HepG2 (cell line): ENCODE results near the gene ANKLE1. TPM values are rescaled to one million over a fixed set of nuclear protein-coding genes. Genes with fewer than 3 reads are reported as not detected.

Experiments used
- ATAC-seq: fragments of 200-7000 bp; cut with Tn5 transposase; 3 replicates; pipeline ENCODE4 v1.9.1; 2020; ENCODE audit warnings: mild to moderate bottlenecking, moderate library complexity
- BruUV-seq: library from RNA; stranded (reverse); fragments of 400-500 nt; replicated peaks from 2 replicates; lab custom pipeline; 2021; lab: Mats Ljungman, UMichigan
- CTCF ChIA-PET: fragments of 300-600 bp; formaldehyde crosslinking; extraction: SDS; loops from one replicate; lab custom pipeline; 2021; ENCODE audit warnings: low total read pairs, inconsistent platforms, low intra/inter-chr PET ratio; lab: Yijun Ruan, JAX
- POLR2A ChIA-PET: fragments of 350-600 bp; sonication (Branson Sonifier 250); formaldehyde crosslinking; loops from one replicate; lab custom pipeline; 2020; ENCODE audit warnings: antibody characterized with exemption, inconsistent platforms; lab: Yijun Ruan, JAX
- DNase-seq: peaks from one replicate; pipeline ENCODE4 v3.0.0-alpha.2; 2015; ENCODE audit warnings: low spot score
- FAIRE-seq: peaks from 3 replicates; lab custom pipeline; 2011; peaks lifted over from hg19 to GRCh38; lab: Jason Lieb, UNC
- H2AFZ ChIP-seq: one replicate; pipeline ENCODE4 v1.6.1; 2011; ENCODE audit warnings: low read length, inconsistent platforms
- H3K27ac ChIP-seq: fragments of 300-600 bp; 3 replicates; pipeline ENCODE4 v1.8.0; 2011; ENCODE audit warnings: mixed run types, mild to moderate bottlenecking, mixed read lengths, low read length, inconsistent platforms; ENCODE audit not compliant: insufficient read depth; ENCODE audit errors: extremely low read length
- H3K27me3 ChIP-seq, 2 experiments: fragments of 200-600 bp in 1 of 2; 2 replicates in 1 of 2; 3 replicates in 1 of 2; pipeline versions ENCODE4 v1.6.0 to v1.8.0; 2011; ENCODE audit warnings: low read length in 2 of 2, mild to moderate bottlenecking in 2 of 2, moderate library complexity in 2 of 2, inconsistent platforms in 1 of 2; ENCODE audit not compliant: insufficient read depth in 2 of 2, control insufficient read depth in 1 of 2
- H3K36me3 ChIP-seq, 2 experiments: fragments of 200-600 bp in 1 of 2; replicated peaks in 1 of 2; 2 replicates in 1 of 2; 3 replicates in 1 of 2; pipeline versions ENCODE4 v1.5.1 to v1.8.0; 2011; ENCODE audit warnings: low read length in 2 of 2, inconsistent platforms in 1 of 2; ENCODE audit not compliant: insufficient read depth in 2 of 2, control insufficient read depth in 1 of 2
- H3K4me1 ChIP-seq: 2 replicates; pipeline ENCODE4 v1.5.1; 2012; ENCODE audit warnings: low read length, inconsistent platforms; ENCODE audit not compliant: insufficient read depth
- H3K4me2 ChIP-seq: 2 replicates; pipeline ENCODE4 v1.6.0; 2011; ENCODE audit warnings: low read depth, low read length, inconsistent platforms
- H3K4me3 ChIP-seq, 3 experiments: fragments of 200-600 bp in 1 of 3; sonication (generic), shearing (Covaris generic) in 1 of 3; replicated peaks in 1 of 3; 2 replicates each; pipeline ENCODE4 v1.5.1; 2011 to 2016; ENCODE audit warnings: low read length in 3 of 3, inconsistent platforms in 2 of 3, low read depth in 2 of 3, mild to moderate bottlenecking in 2 of 3, control low read depth in 1 of 3, mixed read lengths in 1 of 3; ENCODE audit not compliant: insufficient read depth in 1 of 3
- H3K79me2 ChIP-seq: one replicate; pipeline ENCODE4 v1.6.1; 2011; ENCODE audit warnings: low read length, inconsistent platforms; ENCODE audit not compliant: insufficient read depth
- H3K9ac ChIP-seq: 2 replicates; pipeline ENCODE4 v1.6.0; 2011; ENCODE audit warnings: mild to moderate bottlenecking, low read depth, low read length, inconsistent platforms; ENCODE audit not compliant: insufficient read depth
- H3K9me3 ChIP-seq: 2 replicates; pipeline ENCODE4 v1.5.1; 2012; ENCODE audit warnings: mild to moderate bottlenecking, low read length
- H4K20me1 ChIP-seq: 2 replicates; pipeline ENCODE4 v1.6.0; 2011; ENCODE audit warnings: inconsistent platforms, mild to moderate bottlenecking, low read length, moderate library complexity; ENCODE audit not compliant: insufficient read depth
- AHR ChIP-seq: IDR thresholded peaks from 2 replicates; pipeline ENCODE4 v1.6.1; 2018; ENCODE audit warnings: missing genetic modification reagents, missing compliant biosample characterization
- ATF4 ChIP-seq, 2 experiments: fragments of 450-650 bp in 1 of 2; sonication (generic) in 1 of 2; formaldehyde crosslinking; IDR thresholded peaks; 2 replicates each; pipeline versions ENCODE4 v1.5.0 to v1.8.0; 2020 to 2022; ENCODE audit warnings: mild to moderate bottlenecking in 1 of 2, missing genetic modification reagents in 1 of 2
- DPF2 ChIP-seq: sonication (generic); formaldehyde crosslinking; IDR thresholded peaks from 2 replicates; pipeline ENCODE4 v1.4.0; 2020; ENCODE audit warnings: mild to moderate bottlenecking, low read depth, missing genetic modification reagents, borderline replicate concordance
- ELF1 ChIP-seq: sonication (generic); formaldehyde crosslinking; IDR thresholded peaks from 2 replicates; pipeline ENCODE4 v1.4.0; 2020; ENCODE audit warnings: missing genetic modification reagents
- GLI4 ChIP-seq: sonication (generic); formaldehyde crosslinking; IDR thresholded peaks from 2 replicates; pipeline ENCODE4 v1.5.1; 2020; ENCODE audit warnings: missing genetic modification reagents, mild to moderate bottlenecking, moderate library complexity, borderline replicate concordance
- GRHL1 ChIP-seq: sonication (generic); formaldehyde crosslinking; conservative IDR thresholded peaks from 2 replicates; pipeline ENCODE4 v1.8.0; 2022; ENCODE audit warnings: missing genetic modification reagents
- IRF9 ChIP-seq: sonication (generic); formaldehyde crosslinking; IDR thresholded peaks from 2 replicates; pipeline ENCODE4 v1.8.0; 2022; ENCODE audit warnings: missing genetic modification reagents, mild to moderate bottlenecking, borderline replicate concordance
- MTA3 ChIP-seq: sonication (generic); formaldehyde crosslinking; IDR thresholded peaks from 2 replicates; pipeline ENCODE4 v1.4.0; 2020; ENCODE audit warnings: missing genetic modification reagents
- NR2F1 ChIP-seq, 2 experiments: fragments of 450-650 bp in 1 of 2; formaldehyde crosslinking in 1 of 2; IDR thresholded peaks; 2 replicates each; pipeline versions ENCODE4 v1.5.0 to v1.6.1; 2016 to 2020; ENCODE audit warnings: mild to moderate bottlenecking in 1 of 2, missing compliant biosample characterization in 1 of 2, missing genetic modification reagents in 1 of 2, moderate library complexity in 1 of 2
- PAWR ChIP-seq: sonication (generic); formaldehyde crosslinking; IDR thresholded peaks from 2 replicates; pipeline ENCODE4 v1.4.0; 2020; ENCODE audit warnings: missing genetic modification reagents, mild to moderate bottlenecking, borderline replicate concordance
- U2AF1 ChIP-seq: fragments of 200-400 bp; formaldehyde crosslinking; optimal IDR thresholded peaks from 2 replicates; pipeline ENCODE3; 2017; ENCODE audit warnings: mild to moderate bottlenecking, low read depth, low read length
- ZMAT3 ChIP-seq: sonication (generic); formaldehyde crosslinking; conservative IDR thresholded peaks from 2 replicates; pipeline ENCODE4 v1.7.0; 2021; ENCODE audit warnings: missing genetic modification reagents
- ZNF576 ChIP-seq: sonication (generic); formaldehyde crosslinking; IDR thresholded peaks from 2 replicates; pipeline ENCODE4 v1.4.0; 2020; ENCODE audit warnings: mild to moderate bottlenecking, missing genetic modification reagents
- ZNF619 ChIP-seq: sonication (generic); formaldehyde crosslinking; IDR thresholded peaks from 2 replicates; pipeline ENCODE4 v1.4.0; 2020; ENCODE audit warnings: mild to moderate bottlenecking, missing genetic modification reagents
- ZNF629 ChIP-seq: sonication (generic); formaldehyde crosslinking; conservative IDR thresholded peaks from 2 replicates; pipeline ENCODE4 v1.5.0; 2020; ENCODE audit warnings: missing genetic modification reagents
- ZNF770 ChIP-seq: sonication (generic); formaldehyde crosslinking; IDR thresholded peaks from 2 replicates; pipeline ENCODE4 v1.5.0; 2020; ENCODE audit warnings: mild to moderate bottlenecking, missing genetic modification reagents
- WGBS: methylation state at CpG from one replicate; pipeline ENCODE4 v1.1.6; 2017; ENCODE audit warnings: low lambda C conversion rate; 5-methylcytosine and 5-hydroxymethylcytosine counted together
- in situ Hi-C: cut with HindIII; loops from 2 replicates; pipeline ENCODE4 v1.10.0; 2017; ENCODE audit warnings: low pct_unique_long_range_greater_than_20kb; ENCODE audit not compliant: extremely low pct_ligation_motif_present
- intact Hi-C: fragments of 100-400 bp; cut with micrococcal nuclease; formaldehyde crosslinking; loops from one replicate; pipeline ENCODE4 v1.10.0; 2022; ENCODE audit not compliant: unreplicated experiment
- polyA plus RNA-seq, 8 experiments: library from polyadenylated mRNA; depleted of rRNA in 3 of 8; stranded (reverse) in 7 of 8; unstranded in 1 of 8; fragments of >200 nt; fragmentation: Illumina TruSeq in 4 of 8; extraction: Trizol in 4 of 8; gene quantifications; 2 replicates each; pipeline versions ENCODE4 v1.2.1 to v1.2.3, GENCODE V29; 2011 to 2016; ENCODE audit warnings: low read depth in 4 of 8, missing spikeins in 1 of 8, mixed read lengths in 1 of 8; ENCODE audit not compliant: insufficient read depth in 1 of 8
- total RNA-seq, 5 experiments: library from RNA; depleted of rRNA; stranded (reverse); fragments of >200 nt; fragmentation: Illumina TruSeq; extraction: Trizol; gene quantifications; 2 replicates each; pipeline ENCODE4 v1.2.3, GENCODE V29; 2016; ENCODE audit warnings: low read depth in 1 of 5

Gene ANKLE1
- total and polyA plus RNA-seq, 2 of the 13 experiments (the other 11 are each of a cell fraction or from before 2014, with no cell fraction given): 0.69 to 1.5 TPM

GRCh38 chr19:17248011-17248776, 33.5 kb upstream of the ANKLE1 start:
- FAIRE-seq: peak; percentile 80
- Histone ChIP-seq H2AFZ (no peak overlapping the region), H3K9me3 (no peaks in the 10 kb centered on the region), H3K27me3 (no peaks in the 10 kb centered on the region), H3K27ac (peak overlapping the region; percentile 83), H4K20me1 (peaks cover 2% of the 10 kb centered on the region; the same call in 1 of the 2 replicates), H3K36me3 (no peaks in the 10 kb centered on the region), H3K4me2 (peak overlapping the region; percentile 90), H3K9ac (peak overlapping the region; percentile 66), H3K79me2 (peaks cover 19% of the 10 kb centered on the region), H3K4me3 (peak overlapping the region; percentile 27 to 77 (median 27); a peak in 4 of 6 replicates), H3K4me1 (peaks cover 45% of the 10 kb centered on the region)
- intact Hi-C loops: no loop called here
- DNase-seq: peak; percentile 83
- peak; percentile 40 for ATAC-seq
- CTCF ChIA-PET: no interaction called here
- POLR2A ChIA-PET: interaction anchor here (1.0 to 5.0 kb wide), 14 partner anchors 8 to 61 kb away, joined by 3 to 52 read pairs (median 6); partner anchors contain the start of genes BABAM1, DDA1, MRPL34 and OCEL1
- TSS peak; percentile 85 for BruUV-seq
- in situ Hi-C loops: no loop called here
- 30% methylated on average over 3 of the region's 21 CpGs for WGBS
- TF ChIP-seq ZNF619 (CRISPR knock-in tag) (peak; percentile 74; the same call in 1 of the 2 replicates), AHR (CRISPR knock-in tag) (no peak), IRF9 (CRISPR knock-in tag) (peak; percentile 82; the same call in 1 of the 2 replicates), DPF2 (CRISPR knock-in tag) (peak; percentile 89), U2AF1 (peak; percentile 73), ZNF576 (0 out of 2 replicates have a peak, but pooled peaks have one; percentile 69), GRHL1 (no peak), ZNF629 (CRISPR knock-in tag) (no peak; the same call in 1 of the 2 replicates), NR2F1 (CRISPR knock-in tag; IDR thresholded peaks at IDR 0.05) (peak; percentile 100), ATF4 (CRISPR knock-in tag; IDR thresholded peaks at IDR 0.05) (no peak), ZMAT3 (CRISPR knock-in tag) (no peak), ZNF770 (CRISPR knock-in tag) (peak; percentile 40; the same call in 1 of the 2 replicates), PAWR (CRISPR knock-in tag) (no peak), GLI4 (CRISPR knock-in tag) (no peak), MTA3 (CRISPR knock-in tag) (no peak), ELF1 (CRISPR knock-in tag) (peak; percentile 46)
